Measurements from ENCODE around the gene CITED1. TPM values are rescaled to one million over a fixed set of nuclear protein-coding genes. Genes with fewer than 3 reads are reported as not detected.

Gene CITED1
- total RNA-seq, 1 donor: not detected

DNA sequence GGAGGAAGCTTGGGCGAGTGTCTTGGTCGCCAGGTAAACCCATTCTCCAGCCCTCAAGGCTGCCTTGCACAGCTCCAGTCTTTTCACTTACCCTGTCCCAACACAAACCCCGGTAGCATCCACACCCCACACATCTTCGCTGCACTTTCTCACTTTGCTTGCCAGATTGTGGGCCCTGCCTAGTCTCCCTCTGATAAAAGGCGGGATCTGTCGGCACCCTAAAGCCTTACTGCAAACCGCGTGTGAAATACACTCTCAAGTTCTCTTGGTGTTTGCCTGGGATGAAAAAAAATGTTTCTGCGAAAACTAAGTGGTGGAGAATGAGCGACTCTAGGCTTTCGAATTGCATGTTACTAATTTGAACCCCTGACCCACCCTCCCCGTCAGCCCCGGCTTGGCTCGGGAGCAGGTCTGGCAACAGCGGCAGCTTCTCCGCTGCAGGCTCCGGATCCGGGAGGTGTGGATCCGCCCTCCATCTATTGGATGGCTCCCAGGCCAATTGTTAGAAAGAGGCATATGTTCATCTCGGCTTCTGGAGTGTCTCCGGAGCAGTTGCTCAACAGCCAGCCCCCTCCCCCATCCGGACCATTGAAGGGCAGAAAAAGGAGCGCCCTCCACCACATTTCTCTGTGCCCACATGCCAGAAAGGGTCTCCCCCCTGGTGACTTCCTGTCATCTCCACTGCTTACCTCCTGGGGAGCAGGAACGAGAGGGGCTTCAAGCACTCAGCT is 3.0 kb upstream of the CITED1 start:
- peak overlapping the region; percentile 43 for H3K4me3 ChIP-seq (ENCODE audit: low read depth, low read length)
- TF ChIP-seq, protein P1, sequence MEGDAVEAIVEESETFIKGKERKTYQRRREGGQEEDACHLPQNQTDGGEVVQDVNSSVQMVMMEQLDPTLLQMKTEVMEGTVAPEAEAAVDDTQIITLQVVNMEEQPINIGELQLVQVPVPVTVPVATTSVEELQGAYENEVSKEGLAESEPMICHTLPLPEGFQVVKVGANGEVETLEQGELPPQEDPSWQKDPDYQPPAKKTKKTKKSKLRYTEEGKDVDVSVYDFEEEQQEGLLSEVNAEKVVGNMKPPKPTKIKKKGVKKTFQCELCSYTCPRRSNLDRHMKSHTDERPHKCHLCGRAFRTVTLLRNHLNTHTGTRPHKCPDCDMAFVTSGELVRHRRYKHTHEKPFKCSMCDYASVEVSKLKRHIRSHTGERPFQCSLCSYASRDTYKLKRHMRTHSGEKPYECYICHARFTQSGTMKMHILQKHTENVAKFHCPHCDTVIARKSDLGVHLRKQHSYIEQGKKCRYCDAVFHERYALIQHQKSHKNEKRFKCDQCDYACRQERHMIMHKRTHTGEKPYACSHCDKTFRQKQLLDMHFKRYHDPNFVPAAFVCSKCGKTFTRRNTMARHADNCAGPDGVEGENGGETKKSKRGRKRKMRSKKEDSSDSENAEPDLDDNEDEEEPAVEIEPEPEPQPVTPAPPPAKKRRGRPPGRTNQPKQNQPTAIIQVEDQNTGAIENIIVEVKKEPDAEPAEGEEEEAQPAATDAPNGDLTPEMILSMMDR (IDR thresholded peaks at IDR 0.05; ENCODE audit: insufficient read depth, low read depth, low read length): no peak
- DNase-seq (ENCODE audit: low read depth): peak; percentile 66

DNA sequence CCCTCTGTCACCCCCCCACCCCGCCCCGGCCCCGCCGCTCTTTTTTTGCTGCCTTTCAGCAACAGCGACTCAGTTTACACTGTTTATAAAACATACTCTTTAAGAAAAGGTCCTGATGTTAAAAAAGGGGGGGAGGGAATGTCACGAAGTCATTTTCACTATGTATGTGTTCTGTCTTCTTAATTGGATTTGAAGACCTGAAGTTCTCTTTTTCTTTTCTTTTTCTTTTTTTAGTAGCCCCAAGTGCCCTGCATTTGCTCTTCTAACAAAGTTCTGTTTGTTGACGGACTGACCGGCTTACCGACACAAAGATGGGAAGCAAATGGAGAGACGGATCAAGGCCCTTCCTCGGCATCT is 2.5 kb upstream of the CITED1 start:
- no peak overlapping the region for H3K4me3 ChIP-seq (ENCODE audit: low read depth, low read length)
- DNase-seq (ENCODE audit: low read depth): no peak
- TF ChIP-seq, protein P1 (IDR thresholded peaks at IDR 0.05; ENCODE audit: insufficient read depth, low read depth, low read length): no peak

DNA sequence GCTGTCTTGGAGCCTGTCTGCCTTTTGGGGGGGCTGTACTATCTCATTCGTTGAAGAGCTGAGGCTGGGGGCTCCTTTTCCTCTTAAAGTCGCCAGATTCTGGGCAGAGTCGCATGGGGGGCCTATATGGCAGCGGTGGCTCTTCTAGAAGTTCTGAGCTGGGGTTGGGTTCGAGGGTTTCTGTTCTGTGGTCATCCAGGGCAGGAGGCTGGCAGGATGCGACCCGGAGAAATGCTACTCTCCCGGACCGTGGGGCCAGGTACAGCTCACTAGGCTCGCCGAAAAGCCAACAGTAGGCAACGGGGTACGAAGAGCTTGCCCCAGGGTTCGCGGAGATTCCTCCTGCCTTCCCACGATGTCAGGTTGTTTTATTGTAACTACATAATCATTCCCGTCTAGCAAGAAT is 1.9 kb upstream of the CITED1 start:
- no peak for DNase-seq (ENCODE audit: low read depth)
- TF ChIP-seq, protein P1 (IDR thresholded peaks at IDR 0.05; ENCODE audit: insufficient read depth, low read depth, low read length): no peak

GRCh38 chrX:72306851-72307645 is 1.3 kb upstream of the CITED1 start:
- TF ChIP-seq, protein P1 (IDR thresholded peaks at IDR 0.05; ENCODE audit: insufficient read depth, low read depth, low read length): no peak
- H3K4me3 ChIP-seq (ENCODE audit: low read depth, low read length): peak overlapping the region; percentile 62
- peak; percentile 66 for DNase-seq (ENCODE audit: low read depth)

More for the DNA sequence above, 1.9 kb upstream of the CITED1 start:
- H3K4me3 ChIP-seq (ENCODE audit: low read depth, low read length): no peak overlapping the region

- TF ChIP-seq, protein P1 (IDR thresholded peaks at IDR 0.05; ENCODE audit: insufficient read depth, low read depth, low read length): no peak
These were observed 529 bp upstream of the CITED1 start for GRCh38 chrX:72306085-72306801.

GRCh38 chrX:72304877-72305276 is 837 bp downstream of the CITED1 start:
- TF ChIP-seq, protein P1 (IDR thresholded peaks at IDR 0.05; ENCODE audit: insufficient read depth, low read depth, low read length): no peak
- no peak for DNase-seq (ENCODE audit: low read depth)
- no peak overlapping the region for H3K4me3 ChIP-seq (ENCODE audit: low read depth, low read length)

More at GRCh38 chrX:72306085-72306801, 529 bp upstream of the CITED1 start:
- DNase-seq (ENCODE audit: low read depth): no peak
- H3K4me3 ChIP-seq (ENCODE audit: low read depth, low read length): peak overlapping the region; percentile 62

All from fibroblast of villous mesenchyme (primary cell).